Umbilical cord (tissue), 2 donors: ENCODE data around the gene OR2S2. TPM values are rescaled to one million over a fixed set of nuclear protein-coding genes. Genes with fewer than 3 reads are reported as not detected.
"Not testable (repeated sequence)": the region's sequence is repeated elsewhere in the genome, so short reads cannot be mapped to it uniquely, and the experiment has no call there.

Experiments
- DNase-seq: peaks from one replicate; pipeline ENCODE4 v3.0.0-alpha.2; 2015; ENCODE audit warnings: low spot score
- total RNA-seq: library from RNA; depleted of rRNA; stranded (reverse); fragments of >200 nt; gene quantifications from one replicate; pipeline ENCODE4 v1.2.3, GENCODE V29; 2014; ENCODE audit warnings: low replicate concordance; ENCODE audit not compliant: insufficient read depth

OR2S2 gene
- total RNA-seq, 1 donor from 2014 or later = not detected

DNA sequence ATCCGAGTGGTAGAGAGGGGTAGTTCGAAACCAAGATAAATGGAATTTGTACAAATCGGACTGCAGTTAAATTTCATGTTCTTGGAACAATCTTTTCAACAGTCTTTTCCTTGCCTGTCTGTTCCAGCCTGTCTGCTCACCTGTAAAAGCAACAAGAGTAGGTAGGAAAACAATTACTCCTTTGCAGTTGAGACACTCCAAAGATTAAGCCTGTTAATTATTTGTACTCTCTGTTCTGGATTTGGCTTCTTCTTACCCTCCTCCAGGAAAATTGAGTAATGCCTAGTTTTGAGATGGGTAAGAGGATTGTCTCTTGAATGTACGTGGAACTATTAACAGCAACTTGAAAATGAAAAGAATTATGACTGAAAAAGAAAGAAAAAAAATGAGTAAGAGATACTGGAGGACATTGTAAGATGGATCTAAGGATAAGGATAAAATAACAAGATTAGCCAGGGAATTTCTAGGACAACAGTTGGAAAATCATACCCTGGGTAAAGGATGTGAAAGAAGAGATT, 24.3 kb downstream of the OR2S2 start:
- DNase-seq = no peak

DNA sequence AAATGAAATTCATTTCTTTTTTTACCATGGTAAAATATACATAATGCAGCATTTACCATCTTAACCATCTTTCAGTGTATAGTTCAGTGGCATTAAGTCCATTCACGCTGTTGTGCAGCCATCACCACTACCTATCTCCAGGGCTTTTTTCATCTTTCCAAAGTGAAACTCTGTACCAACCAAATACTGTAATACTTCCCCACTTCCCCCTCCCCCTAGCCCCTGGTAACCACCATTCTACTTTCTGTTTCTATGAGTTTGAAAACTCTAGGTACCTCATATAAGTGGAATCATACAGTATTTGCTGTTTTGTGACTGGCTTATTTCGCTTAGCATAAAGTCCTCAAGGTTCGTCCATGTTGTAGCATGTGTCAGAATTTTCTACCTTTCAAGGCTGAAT, 25.2 kb downstream of the OR2S2 start:
- no peak for DNase-seq

DNA sequence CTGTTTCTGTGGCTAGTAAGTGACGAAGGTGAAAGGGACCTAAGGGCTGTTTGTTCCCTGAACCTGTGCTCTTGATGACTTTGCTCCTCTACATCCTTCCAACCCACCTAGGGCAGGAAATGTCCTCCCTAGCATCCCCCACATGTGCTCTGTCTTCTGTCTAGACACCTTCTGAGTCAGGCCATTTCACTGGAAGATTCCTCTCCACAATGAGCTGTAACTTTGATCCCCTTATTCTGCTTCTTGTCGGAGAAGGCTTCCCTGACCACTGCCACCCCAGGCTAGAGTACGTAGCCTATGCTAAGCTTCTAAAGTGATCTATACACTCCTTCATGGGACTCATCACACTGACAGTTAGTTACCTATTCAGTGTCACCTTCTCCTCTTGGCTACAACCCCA, 27.0 kb downstream of the OR2S2 start:
- DNase-seq = no peak

DNA sequence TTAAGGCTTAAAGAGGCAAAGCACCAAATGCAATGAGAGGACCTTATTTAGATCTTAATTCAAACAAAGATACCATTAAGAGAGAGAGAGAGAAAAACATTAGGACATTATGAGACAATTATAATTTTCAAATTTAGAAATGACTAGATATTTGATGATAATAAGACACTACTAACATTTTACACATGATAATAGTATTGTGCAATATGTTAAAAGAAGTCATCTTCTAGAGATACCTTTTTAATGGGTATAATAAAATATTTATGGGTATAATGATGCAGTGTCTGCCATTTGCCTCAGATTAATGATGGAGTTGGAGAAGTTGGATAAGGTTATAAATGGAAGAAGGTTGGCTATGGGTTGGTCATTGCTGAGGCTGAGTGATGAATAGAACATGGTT, 27.4 kb downstream of the OR2S2 start:
- no peak for DNase-seq

DNA sequence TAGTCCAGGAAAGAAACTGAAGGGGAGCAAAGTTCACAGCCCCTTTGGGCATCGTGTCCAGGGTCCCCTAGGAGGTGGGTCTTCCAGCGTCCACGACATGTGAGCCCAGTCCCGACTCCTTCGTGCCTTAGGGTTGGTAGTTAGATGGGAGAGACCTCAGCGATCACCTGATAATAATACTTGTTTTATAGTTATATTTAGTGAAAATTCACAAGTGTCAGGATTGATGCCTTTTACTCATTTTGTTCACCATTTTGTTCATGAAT, 28.6 kb downstream of the OR2S2 start:
- DNase-seq = no peak

DNA sequence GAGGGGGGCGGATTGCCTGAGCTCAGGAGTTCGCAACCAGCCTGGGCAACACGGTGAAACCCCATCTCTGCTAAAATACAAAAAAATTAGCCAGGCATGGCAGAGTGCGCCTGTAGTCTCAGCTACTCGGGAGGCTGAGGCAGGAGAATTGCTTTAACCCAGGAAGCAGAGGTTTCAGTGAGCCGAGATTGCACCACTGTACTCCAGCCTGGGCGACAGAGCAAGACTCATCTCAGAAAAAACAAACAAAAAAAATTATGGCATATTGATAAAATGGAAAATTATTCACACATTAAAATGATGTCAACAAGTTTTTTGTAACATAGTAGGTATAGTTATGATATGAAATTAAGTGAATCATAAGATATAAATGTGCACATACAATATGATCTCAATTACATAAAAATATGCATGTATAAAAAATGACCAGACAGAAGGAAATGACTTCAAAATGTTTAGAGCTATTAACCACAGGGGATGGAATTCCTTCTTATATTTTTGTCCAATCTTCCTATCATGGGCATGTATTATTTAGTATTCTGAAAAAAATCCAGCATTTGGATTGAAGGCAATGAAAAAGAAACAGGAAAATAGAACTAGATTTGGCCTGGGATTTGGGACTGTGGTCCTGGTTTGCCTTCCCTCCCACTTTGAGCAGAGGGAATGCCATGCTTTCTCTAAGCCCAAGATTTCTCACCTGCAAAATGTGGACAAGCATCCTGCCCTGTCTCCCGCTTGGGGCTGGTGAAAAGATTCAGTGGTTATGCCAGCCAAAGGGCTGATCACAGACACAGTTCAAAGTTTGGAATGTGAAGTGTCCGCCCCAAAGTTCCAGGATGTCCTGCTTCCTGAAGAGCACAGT, 29.1 kb downstream of the OR2S2 start:
- no peak for DNase-seq

DNA sequence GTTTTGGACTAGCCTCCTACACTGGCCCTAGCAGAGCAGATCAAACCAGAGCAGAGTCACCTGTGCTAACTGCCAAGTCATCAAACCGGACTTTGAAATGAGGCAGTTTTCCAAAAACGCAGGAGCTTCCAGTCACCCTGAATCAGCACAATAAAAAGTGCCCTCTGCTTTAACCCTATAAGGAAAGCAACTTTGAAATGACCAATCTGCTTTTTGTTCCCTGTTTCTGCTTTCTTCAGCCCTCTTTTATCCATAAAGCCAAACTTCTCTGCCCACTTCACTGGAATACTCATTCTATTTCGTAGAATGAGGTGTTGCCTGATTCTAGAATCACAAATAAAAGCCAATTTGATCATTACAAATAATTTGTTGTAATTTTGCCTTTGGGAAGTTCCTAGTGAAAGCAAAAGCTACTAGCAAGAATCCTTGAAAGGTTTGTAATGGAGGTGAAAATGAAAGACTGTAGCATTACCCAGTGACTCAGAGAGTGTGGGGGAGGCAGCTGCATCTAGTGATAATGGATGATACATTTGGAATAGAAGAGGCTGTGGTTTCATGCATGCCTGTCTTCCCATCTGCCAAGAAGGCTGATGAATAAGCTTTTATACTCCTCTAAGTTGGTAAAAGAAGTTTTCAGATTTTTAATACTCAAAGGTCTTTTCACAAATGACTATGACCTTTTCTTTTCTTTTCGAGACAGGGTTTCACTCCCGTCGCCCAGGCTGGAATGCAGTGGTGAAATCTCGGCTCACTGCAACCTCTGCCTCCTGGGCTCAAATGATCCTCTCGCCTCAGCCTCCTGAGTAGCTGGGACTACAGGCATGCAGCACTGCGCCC, 33.8 kb downstream of the OR2S2 start:
- DNase-seq = peak; percentile 56

DNA sequence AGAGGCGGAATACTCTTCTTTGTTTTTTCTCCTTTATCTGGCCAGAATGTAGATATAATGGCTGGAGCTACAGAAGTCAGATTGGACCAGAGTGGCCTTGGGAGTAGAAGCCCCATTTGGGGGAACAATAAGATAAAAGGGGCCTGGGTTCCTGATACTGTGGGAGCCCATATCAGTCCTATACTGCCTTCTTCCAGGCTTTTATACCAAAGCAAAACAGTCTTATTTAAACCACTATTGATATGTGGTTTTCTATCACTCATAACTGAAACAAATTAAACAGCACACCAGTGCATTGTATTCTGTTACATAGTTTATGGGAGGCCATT, 34.4 kb downstream of the OR2S2 start:
- DNase-seq = no peak

DNA sequence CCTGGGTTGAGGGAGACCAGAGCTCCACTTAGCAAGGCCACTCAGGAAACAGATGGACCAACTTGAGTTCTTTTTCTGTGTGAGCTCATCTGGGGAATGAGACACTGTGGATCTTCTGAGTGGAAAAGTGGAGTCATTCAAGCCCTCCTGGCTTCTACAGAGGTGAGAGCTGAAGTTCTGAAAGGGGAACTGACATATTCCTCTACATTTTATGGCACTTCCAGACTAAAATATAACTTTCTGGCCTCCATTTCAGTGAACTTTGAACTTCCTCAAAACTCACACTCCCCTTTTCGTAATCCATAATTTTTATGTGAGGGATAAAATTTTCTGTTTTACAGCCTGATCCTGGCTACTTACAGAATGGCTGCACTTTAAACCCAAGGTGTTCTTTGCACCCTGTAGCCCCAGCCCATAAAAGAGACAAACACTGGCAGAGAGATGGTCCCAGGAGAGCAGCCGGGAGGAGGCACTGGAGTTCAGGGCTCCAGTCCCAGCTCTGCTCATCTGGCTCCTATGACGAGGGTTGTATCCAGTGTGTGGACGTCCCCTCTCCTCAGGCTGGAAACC, 37.8 kb downstream of the OR2S2 start:
- no peak for DNase-seq

DNA sequence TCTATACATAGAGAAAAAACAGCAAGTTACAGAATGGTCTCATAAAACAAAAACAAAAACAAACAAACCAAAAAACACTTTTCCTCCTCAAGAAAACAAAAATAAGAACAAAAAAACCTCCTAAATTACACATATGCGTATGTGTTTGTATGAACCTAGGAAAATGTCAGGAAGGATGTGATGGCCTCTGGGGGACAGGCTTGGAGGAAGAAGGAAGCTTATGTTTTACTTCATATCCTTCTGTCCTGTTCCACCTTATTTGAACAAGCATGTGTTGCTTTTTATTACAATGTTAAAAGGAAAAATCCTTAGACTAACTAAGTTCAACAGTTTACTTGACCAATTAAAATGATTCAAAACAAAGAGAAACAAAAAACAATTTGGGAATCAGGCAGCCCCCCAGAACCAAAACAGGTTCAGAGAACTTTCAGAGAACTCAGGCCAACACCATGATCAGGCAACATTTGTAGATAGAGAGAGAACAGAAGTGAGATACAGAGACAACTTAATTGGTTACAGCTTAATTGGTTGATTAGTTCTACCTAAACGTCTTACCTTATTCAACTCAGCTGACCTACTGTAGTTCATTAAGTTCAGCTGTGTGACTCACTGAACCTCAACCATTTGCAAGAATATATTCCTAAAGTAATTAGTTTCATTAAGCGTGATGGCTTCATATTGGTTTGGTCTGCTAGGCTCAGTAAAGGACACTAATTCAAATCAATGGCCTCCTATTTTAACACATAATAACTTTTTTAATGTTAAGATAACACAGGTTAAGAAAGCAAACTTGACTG, 38.5 kb downstream of the OR2S2 start:
- no peak for DNase-seq

DNA sequence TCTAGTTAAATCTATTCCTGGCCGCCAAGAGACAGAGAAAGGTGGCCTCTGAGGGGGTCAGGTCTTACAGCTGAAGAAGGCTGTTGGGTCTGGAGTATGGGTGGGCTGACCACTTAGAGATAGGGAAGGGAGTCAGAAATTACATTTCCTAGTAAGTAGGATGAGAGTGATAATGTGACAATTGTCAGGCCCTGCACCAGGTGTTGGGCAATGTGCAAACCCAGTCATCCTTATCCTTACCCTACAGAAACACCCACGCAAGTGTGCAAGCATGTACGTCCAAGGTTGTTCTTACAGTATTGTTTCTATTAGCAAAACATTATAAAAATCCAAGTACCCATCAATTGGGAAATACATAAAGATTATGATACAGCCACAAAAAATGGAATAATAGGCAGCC, 39.2 kb downstream of the OR2S2 start:
- no peak for DNase-seq

DNA sequence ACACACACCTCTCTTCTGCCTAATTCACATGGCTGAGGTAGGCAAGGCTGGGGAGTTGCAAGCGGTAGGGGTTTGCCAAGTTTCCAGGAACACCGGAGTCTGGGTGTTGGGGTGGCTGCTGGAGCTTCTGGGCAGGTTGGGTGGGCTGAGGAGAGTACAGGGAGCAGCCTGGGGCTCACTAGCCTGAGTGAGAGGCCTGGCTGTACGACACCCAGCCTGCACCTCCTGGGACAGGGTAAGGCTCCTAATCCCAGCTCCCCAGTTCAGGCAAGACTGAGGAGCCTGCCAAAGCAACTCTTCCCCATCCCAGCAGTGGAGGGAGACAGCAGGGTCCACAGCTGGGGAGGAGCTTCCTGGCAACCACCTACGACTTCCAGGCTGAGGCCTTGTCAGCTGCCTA, 40.7 kb downstream of the OR2S2 start:
- no peak for DNase-seq

DNA sequence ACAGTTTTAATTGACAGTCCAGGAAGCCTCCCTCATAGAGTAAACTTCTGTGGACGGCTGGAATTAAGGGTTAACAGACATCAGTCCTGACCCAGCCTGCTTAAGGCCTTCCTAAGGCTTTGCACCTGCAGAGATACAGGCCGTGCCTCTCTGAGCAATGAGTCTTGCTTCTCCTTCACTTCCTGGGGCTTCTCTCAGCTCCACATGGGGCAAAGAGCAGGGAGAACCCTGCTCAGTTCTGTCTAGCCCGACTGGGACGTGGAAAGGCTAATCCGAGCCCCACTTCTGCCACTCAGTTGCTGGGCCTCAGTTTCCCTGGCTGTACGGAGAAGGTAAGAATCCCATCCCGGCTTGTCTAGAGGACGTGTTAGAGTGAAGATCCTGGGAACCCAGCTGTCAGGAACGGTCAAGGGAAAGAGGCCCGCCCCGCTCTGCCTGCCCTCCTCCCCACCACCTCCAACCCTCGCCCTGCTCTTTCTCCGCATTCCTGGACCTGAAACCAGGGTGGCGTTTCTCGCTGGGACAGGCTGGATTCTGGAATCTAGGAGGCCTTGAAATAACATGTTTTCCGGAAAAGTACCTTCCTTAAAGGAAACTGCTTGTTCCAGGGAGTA, 42.2 kb downstream of the OR2S2 start:
- no peak for DNase-seq

DNA sequence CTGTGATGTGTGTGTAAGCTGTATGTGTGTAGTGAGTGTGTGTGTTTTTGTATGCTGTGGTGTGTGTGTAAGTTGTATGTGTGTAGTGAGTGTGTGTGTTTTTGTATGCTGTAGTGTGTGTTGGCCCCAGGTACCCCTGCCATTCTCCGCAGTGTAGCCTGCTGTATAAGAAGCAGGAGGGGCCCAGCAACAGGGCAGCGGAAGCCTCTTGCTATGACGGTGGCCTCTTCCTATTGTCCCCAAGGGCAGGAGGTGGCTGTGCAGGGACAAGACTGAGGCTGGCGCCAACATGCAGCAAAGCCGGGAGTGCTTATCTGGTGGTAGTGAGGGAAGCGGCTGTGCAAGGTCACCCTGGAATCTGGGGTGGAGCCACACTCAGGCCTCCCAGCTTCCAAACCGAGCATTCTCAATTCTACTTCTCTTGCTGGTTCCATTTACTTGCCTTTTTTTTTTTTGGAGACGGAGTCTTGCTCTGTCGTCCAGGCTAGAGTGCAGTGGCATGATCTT, 43.6 kb downstream of the OR2S2 start:
- peak; percentile 63 for DNase-seq

DNA sequence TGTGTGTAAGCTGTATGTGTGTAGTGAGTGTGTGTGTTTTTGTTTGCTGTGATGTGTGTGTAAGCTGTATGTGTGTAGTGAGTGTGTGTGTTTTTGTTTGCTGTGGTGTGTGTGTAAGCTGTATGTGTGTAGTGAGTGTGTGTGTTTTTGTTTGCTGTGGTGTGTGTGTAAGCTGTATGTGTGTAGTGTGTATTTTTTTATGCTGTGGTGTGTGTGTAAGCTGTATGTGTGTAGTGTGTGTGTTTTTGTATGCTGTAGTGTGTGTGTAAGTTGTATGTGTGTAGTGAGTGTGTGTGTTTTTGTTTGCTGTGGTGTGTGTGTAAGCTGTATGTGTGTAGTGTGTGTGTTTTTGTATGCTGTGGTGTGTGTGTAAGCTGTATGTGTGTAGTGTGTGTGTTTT, 44.5 kb downstream of the OR2S2 start:
- not testable (repeated sequence) for DNase-seq

DNA sequence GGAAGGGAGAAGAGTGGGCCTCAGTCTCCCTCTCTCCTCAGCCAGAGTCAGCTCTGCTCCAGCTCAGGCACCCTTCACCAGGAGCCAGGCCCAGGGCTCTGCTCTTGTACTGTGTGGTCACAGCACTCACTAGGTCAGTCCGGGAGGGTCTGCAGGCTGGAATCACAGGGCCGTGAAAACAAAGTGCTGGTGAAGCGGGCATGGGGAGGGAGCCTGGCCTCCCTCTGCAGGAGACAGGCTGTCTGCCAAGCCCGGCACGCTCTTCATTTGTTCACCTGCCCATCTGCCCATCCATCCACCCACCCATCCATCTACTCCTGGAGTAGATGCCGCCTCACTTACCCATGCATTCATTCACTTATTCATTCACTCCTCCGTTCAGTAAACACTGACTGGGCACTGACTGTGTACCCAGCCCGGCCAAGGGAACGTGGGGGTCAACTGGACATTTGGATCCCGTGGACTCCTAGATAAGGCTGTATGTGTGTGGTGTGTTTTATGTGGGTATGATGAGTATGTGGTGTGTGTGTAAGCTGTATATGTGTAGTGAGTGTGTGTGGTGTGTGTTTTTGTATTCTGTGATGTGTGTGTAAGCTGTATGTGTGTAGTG, 45.1 kb downstream of the OR2S2 start:
- no peak for DNase-seq

DNA sequence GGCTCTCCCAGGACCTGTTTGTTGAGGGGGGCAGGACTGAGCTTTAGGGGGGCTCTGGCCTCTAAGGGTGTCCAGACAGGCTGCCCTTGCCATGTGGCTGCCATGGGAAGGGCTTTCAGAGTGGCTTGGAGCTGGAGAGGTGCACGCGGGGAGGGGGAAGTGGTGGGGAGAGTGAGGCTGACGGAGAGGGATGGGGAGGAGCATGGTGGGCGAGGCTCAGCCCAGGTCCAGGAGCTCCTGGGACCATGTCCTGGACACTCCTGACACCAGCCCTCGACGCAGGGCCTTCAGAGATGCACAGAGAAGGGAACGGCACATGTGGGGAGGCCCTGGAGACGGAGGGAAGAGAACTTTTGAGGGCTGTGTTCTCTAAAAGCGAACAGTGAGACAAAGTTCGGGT, 46.3 kb downstream of the OR2S2 start:
- DNase-seq = no peak

DNA sequence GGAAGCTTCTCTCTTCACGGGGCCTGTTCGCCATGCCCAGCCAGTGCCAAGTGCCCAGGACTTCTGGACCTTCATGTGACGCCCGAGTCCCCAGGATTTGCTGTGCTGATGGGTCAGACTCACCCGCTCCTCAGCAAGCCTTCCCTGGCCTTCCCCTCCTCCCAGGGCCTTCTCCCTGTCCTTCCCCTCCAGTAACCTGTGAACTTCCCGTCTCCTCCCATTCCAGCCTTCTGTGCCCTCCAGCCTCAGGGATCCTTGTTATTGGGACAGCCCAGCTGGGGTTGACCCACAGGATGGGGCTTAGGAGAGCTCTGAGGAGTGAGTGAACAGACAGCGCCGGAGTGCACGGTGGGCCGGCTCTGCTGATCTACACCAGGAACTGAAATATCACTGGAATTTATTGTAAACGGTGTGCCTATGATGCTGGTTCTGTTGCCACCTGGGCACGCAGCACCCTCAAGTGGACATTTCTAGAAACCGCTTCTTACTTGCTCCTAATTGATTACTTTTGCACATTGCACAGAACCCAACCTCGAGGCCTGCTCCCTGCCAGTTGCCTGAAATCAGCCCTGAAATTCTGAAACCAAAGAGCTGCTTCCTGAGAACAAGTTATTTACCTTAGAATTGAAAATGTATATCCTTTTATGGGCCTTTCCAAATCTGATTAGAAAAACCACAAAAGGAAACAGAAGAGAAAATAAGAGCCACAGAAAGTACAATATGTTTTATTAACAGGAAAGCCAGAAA, 47.2 kb downstream of the OR2S2 start:
- DNase-seq = peak; percentile 15

DNA sequence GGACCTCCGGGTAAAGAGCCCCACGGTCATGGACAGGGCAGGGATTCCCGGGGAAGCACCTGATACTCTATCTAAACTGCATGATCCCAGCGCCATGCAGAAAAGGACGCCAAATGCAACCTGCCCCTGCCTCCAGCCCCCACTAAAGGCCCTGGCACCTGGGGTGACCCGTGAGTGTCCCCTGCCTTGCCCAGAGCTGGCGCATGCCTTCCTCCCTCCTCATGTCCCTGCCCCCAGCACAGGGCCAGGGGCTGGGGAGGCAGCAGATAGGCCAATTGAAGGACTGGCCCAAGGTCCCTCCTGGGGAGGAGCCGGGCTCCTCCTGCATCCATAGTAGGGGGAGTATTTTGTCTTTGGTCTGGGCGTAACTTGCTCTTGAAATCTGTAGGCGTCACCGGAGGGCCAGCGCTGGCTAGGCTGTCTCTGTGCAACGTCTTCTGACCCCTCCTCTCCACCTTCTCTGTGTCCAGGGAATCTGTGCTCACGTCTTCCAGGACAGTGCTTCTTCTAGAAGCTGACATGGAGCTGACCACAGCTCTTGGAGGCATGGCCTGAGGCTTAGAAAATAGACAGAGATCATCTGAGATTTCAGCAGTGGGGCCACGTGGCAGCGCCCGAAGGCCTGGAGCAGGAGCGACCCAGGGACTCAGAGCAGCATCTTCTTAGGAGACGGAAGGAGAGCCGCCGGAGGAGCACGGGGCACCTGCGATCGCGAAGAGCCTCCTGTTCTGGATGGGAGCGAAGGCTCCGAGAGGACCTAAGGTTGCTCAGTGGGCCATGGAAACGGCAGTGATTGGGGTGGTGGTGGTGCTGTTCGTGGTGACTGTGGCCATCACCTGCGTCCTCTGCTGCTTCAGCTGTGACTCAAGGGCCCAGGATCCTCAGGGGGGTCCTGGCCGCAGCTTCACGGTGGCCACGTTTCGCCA, 48.0 kb downstream of the OR2S2 start:
- no peak for DNase-seq
